ENCODE results near the gene PLEKHH3.

- TF ChIP-seq, protein P1, sequence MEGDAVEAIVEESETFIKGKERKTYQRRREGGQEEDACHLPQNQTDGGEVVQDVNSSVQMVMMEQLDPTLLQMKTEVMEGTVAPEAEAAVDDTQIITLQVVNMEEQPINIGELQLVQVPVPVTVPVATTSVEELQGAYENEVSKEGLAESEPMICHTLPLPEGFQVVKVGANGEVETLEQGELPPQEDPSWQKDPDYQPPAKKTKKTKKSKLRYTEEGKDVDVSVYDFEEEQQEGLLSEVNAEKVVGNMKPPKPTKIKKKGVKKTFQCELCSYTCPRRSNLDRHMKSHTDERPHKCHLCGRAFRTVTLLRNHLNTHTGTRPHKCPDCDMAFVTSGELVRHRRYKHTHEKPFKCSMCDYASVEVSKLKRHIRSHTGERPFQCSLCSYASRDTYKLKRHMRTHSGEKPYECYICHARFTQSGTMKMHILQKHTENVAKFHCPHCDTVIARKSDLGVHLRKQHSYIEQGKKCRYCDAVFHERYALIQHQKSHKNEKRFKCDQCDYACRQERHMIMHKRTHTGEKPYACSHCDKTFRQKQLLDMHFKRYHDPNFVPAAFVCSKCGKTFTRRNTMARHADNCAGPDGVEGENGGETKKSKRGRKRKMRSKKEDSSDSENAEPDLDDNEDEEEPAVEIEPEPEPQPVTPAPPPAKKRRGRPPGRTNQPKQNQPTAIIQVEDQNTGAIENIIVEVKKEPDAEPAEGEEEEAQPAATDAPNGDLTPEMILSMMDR (IDR thresholded peaks at IDR 0.05; ENCODE audit: insufficient read depth, low read length), result no peak
- no peak for TF ChIP-seq POLR2AphosphoS5 (IDR thresholded peaks at IDR 0.05; ENCODE audit: low read depth)
- no peak for TF ChIP-seq GABPA (IDR thresholded peaks at IDR 0.05; ENCODE audit: low read depth)
- TF ChIP-seq SPI1 (IDR thresholded peaks at IDR 0.05; ENCODE audit: borderline replicate concordance, low read depth), result no peak
Measured at GRCh38 chr17:42640121-42640520, 36.7 kb downstream of the PLEKHH3 start.

Measured in HL-60 (cell line).